AG04450 (cell line): ENCODE measurements around the gene PIGL. TPM values are rescaled to one million over a fixed set of nuclear protein-coding genes. Genes with fewer than 3 reads are reported as not detected.

Source experiments
- CTCF ChIA-PET: fragments of 300-600, 350-600 bp; formaldehyde crosslinking; extraction: SDS; loops from one replicate; lab custom pipeline; 2022; ENCODE audit warnings: antibody characterized with exemption, inconsistent platforms; lab: Charles Lee
- POLR2A ChIA-PET: fragments of 350-600 bp; formaldehyde crosslinking; extraction: SDS; loops from one replicate; lab custom pipeline; 2021; ENCODE audit warnings: antibody characterized with exemption, inconsistent platforms; lab: Yijun Ruan, JAX
- DNase-seq: peaks from one replicate; pipeline ENCODE4 v3.0.0-alpha.2; 2011; ENCODE audit warnings: low read depth, low spot score
- H3K27ac ChIP-seq: one replicate; pipeline ENCODE4 v1.5.1; 2012; ENCODE audit warnings: low read depth, low read length, control low read depth
- H3K27me3 ChIP-seq: one replicate; pipeline ENCODE4 v1.6.0; 2012; ENCODE audit warnings: low read length; ENCODE audit not compliant: control insufficient read depth, insufficient read depth
- H3K4me3 ChIP-seq: 2 replicates; pipeline ENCODE4 v1.5.1; 2011; ENCODE audit warnings: mild to moderate bottlenecking, low read depth, low read length, control low read depth
- H3K9me3 ChIP-seq: 2 replicates; pipeline ENCODE4 v1.5.1; 2012; ENCODE audit warnings: low read length; ENCODE audit not compliant: control insufficient read depth, insufficient read depth
- CTCF ChIP-seq: IDR thresholded peaks from 2 replicates; pipeline ENCODE4 v1.5.1; 2011; ENCODE audit warnings: low read depth, low read length, control low read depth, inconsistent platforms
- polyA plus RNA-seq: library from polyadenylated mRNA; depleted of rRNA; stranded (reverse); fragments of >200 nt; gene quantifications from 2 replicates; pipeline ENCODE4 v1.2.3, GENCODE V29; 2011

Gene PIGL
- polyA plus RNA-seq, 1 experiment, result 16.5 TPM

- Histone ChIP-seq H3K27ac (no peak overlapping the region), H3K9me3 (no peaks in the 10 kb centered on the region), H3K4me3 (no peak overlapping the region), H3K27me3 (no peaks in the 10 kb centered on the region)
- TF ChIP-seq CTCF, result no peak
- POLR2A ChIA-PET, result interaction anchor here (0.6 kb wide), 1 partner anchor 47 kb away, joined by 3 read pairs; no protein-coding TSS in a partner anchor
- DNase-seq, result no peak
- CTCF ChIA-PET, result interaction anchor here (0.9 to 1.4 kb wide), 2 partner anchors 11 to 25 kb away, joined by 5 to 7 read pairs; no protein-coding TSS in a partner anchor
Measured at GRCh38 chr17:16338391-16338790, 121.4 kb downstream of the PIGL start.

GRCh38 chr17:16339402-16339801, 122.4 kb downstream of the PIGL start:
- POLR2A ChIA-PET, result no interaction called here
- no peaks in the 10 kb centered on the region for H3K27me3 ChIP-seq
- no peaks in the 10 kb centered on the region for H3K9me3 ChIP-seq
- no peak overlapping the region for H3K27ac ChIP-seq
- H3K4me3 ChIP-seq, result no peak overlapping the region
- TF ChIP-seq CTCF, result no peak
- no peak for DNase-seq
- CTCF ChIA-PET, result interaction anchor here (1.4 to 3.1 kb wide), 2 partner anchors 14 to 24 kb away, joined by 7 to 9 read pairs; partner anchors contain the start of gene CENPV

- Histone ChIP-seq H3K9me3 (no peaks in the 10 kb centered on the region), H3K27ac (no peak overlapping the region), H3K27me3 (no peaks in the 10 kb centered on the region), H3K4me3 (no peak overlapping the region)
- TF ChIP-seq CTCF, result no peak
- CTCF ChIA-PET, result interaction anchor here (3.1 kb wide), 1 partner anchor 14 kb away, joined by 9 read pairs; the partner anchor contains the start of gene CENPV
- no peak for DNase-seq
- POLR2A ChIA-PET, result no interaction called here
Measured at GRCh38 chr17:16339959-16340358, 122.9 kb downstream of the PIGL start.

- Histone ChIP-seq H3K27me3 (no peaks in the 10 kb centered on the region), H3K9me3 (no peaks in the 10 kb centered on the region), H3K4me3 (no peak overlapping the region), H3K27ac (no peak overlapping the region)
- no peak for TF ChIP-seq CTCF
- POLR2A ChIA-PET, result interaction anchor here (0.7 kb wide), 1 partner anchor 12 kb away, joined by 4 read pairs; no protein-coding TSS in a partner anchor
- peak; percentile 29 for DNase-seq
- CTCF ChIA-PET, result interaction anchor here (1.2 to 2.3 kb wide), 2 partner anchors 9 to 21 kb away, joined by 3 to 10 read pairs; no protein-coding TSS in a partner anchor
Measured at GRCh38 chr17:16342979-16343378, 126.0 kb downstream of the PIGL start.

GRCh38 chr17:16343569-16343968, 126.6 kb downstream of the PIGL start:
- TF ChIP-seq CTCF, result no peak
- no peak for DNase-seq
- Histone ChIP-seq H3K9me3 (no peaks in the 10 kb centered on the region), H3K4me3 (no peak overlapping the region), H3K27ac (no peak overlapping the region), H3K27me3 (no peaks in the 10 kb centered on the region)
- POLR2A ChIA-PET, result interaction anchor here (0.7 kb wide), 1 partner anchor 12 kb away, joined by 4 read pairs; no protein-coding TSS in a partner anchor
- CTCF ChIA-PET, result interaction anchor here (2.3 kb wide), 1 partner anchor 20 kb away, joined by 10 read pairs; no protein-coding TSS in a partner anchor
